CMK (cell line): ENCODE data around the gene ALDH1A3.

ENCODE experiments used
- DNase-seq: peaks from one replicate; pipeline ENCODE4 v3.0.0-alpha.2; 2010; ENCODE audit warnings: low read depth

Gene ALDH1A3

DNA sequence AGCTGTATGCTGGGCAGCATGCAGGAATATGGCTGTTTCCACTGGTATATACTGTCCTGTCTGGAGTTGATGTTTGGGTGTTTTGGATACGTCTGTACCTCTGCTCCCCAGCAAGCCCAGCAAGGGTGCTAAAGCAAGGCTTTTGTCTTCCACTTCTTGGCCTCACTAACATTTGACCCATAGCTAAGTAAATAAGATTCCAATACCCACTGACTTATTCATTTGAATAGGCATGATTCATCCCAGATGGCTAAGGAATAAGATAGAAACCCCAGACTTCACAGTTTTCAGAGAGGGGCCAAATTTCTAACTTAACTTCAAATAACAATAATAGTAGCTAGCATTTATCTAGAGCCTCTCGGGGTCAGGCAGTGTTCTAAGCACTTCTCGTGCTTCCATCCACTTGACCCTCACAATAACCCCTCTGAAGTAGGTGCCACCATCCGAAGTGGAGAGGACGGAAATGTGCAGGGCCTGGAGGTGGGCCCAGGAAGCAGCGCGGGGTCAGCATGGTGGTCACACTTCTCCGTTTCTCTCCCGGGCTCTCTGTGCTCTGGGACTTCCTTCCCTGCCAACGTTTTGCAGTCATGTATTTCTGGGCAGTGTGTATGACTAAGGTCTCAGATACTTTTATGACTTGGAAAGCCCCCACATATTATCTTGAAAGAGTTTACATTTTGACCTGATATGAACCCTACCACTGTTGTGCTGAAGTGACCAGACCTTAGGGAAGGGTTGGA is 78.9 kb downstream of the ALDH1A3 start:
- no peak for DNase-seq

DNA sequence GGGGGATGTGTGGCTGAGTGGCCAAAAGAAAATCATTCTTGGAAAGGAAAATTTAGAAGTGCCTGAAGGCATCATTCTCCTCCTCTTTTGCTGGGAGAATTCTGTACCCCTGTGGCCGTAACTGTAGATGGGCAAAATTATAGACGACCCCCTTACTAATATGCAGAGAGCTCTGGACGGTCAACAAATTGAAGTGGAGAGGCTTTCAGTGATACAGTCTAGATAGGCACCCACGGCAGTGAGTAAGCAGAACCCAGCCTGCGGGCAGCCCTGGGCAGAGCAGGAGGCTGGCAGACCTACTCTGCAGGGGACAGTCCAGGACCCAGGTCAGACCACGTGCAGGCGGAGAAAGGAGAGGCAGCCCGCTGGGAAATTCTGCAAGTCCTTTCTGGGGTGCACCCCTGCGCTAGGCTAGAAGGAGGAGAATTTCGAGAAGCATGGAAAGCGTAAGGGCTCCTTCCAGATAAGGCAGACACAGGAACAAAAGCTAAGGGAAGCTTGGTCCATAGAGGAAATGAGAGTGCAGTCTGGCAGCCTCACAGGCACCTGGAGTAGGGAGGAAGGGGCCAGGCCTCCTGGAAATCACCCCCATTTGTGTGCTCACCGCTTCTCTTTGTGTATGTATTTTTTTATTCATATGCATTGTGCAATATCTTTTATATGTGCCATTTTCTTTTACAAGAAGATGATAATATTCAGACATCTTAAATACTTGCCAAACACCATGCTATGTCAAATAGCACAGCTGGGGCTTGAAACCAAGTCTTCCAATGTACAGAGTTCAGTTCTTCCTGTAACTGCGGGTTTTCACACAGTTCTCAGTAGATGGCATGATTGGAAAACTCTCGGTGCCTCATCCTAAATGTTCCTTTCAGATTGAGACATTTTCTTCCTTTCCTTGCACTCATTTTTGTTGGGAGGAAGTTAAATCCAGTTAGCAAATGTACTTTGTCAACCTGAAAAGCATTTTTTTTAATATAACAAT is 79.7 kb downstream of the ALDH1A3 start:
- DNase-seq = no peak
